K562 (cell line): ENCODE data around the gene SH2D4B. TPM values are rescaled to one million over a fixed set of nuclear protein-coding genes. Genes with fewer than 3 reads are reported as not detected.

Experiments used
- ATAC-seq: fragments of 200-7000 bp; cut with Tn5 transposase; 3 replicates; pipeline ENCODE4 v1.9.1; 2020; ENCODE audit warnings: moderate library complexity
- BruUV-seq: library from RNA; stranded (reverse); fragments of 400-500 nt; replicated peaks from 2 replicates; lab custom pipeline; 2021; lab: Mats Ljungman, UMichigan
- CTCF ChIA-PET: fragments of 300-600 bp; formaldehyde crosslinking; extraction: SDS; loops from one replicate; lab custom pipeline; 2021; ENCODE audit warnings: low intra/inter-chr PET ratio; lab: Yijun Ruan, JAX
- POLR2A ChIA-PET: fragments of 300-600, 350-650 bp; sonication (Branson Sonifier 250); formaldehyde crosslinking; extraction: SDS; loops from one replicate; lab custom pipeline; 2021; ENCODE audit warnings: antibody characterized with exemption, inconsistent platforms; lab: Yijun Ruan, JAX
- DNase-seq, 4 experiments: peaks; one replicate each; pipeline versions ENCODE4 v3.0.0 to v3.0.0-alpha.2; 2011 to 2018; ENCODE audit warnings: low spot score in 3 of 4, mixed read lengths in 3 of 4; ENCODE audit errors: extremely low read depth in 1 of 4
- FAIRE-seq: peaks from 2 replicates; lab custom pipeline; 2011; peaks lifted over from hg19 to GRCh38; lab: Jason Lieb, UNC
- H2AFZ ChIP-seq: 2 replicates; pipeline ENCODE4 v1.6.0; 2011; ENCODE audit warnings: low read depth, low read length, control low read depth, inconsistent platforms
- H3K27ac ChIP-seq: fragments of 200-600 bp; 3 replicates; pipeline ENCODE4 v1.8.0; 2011; ENCODE audit warnings: low read depth, mild to moderate bottlenecking, control low read depth, inconsistent platforms, low read length, moderate library complexity, mixed read lengths; ENCODE audit errors: extremely low read depth
- H3K27me3 ChIP-seq, 2 experiments: fragments of 300-600 bp in 1 of 2; 2 replicates in 1 of 2; 3 replicates in 1 of 2; pipeline versions ENCODE4 v1.6.0 to v1.8.0; 2011; ENCODE audit warnings: inconsistent platforms in 2 of 2, low read length in 2 of 2, mild to moderate bottlenecking in 1 of 2, mixed read lengths in 1 of 2, moderate library complexity in 1 of 2; ENCODE audit not compliant: control insufficient read depth in 2 of 2, insufficient read depth in 2 of 2
- H3K36me3 ChIP-seq: fragments of 300-600 bp; 3 replicates; pipeline ENCODE4 v1.8.0; 2011; ENCODE audit warnings: mild to moderate bottlenecking, low read length, inconsistent platforms; ENCODE audit not compliant: control insufficient read depth, insufficient read depth
- H3K4me1 ChIP-seq, 2 experiments: fragments of 200-600 bp in 1 of 2; replicated peaks in 1 of 2; 2 replicates in 1 of 2; 3 replicates in 1 of 2; pipeline versions ENCODE4 v1.5.1 to v1.8.0; 2011; ENCODE audit warnings: inconsistent platforms in 2 of 2, low read length in 2 of 2, mild to moderate bottlenecking in 1 of 2, mixed read lengths in 1 of 2, moderate library complexity in 1 of 2; ENCODE audit not compliant: control insufficient read depth in 2 of 2, insufficient read depth in 2 of 2
- H3K4me2 ChIP-seq: 2 replicates; pipeline ENCODE4 v1.6.1; 2011; ENCODE audit warnings: low read length, control low read depth, inconsistent platforms, mixed read lengths; ENCODE audit not compliant: insufficient read depth
- H3K4me3 ChIP-seq: fragments of 200-600 bp; sonication (generic), shearing (Covaris generic); 2 replicates; pipeline ENCODE4 v1.5.1; 2016; ENCODE audit warnings: control low read depth, inconsistent platforms
- H3K79me2 ChIP-seq: fragments of 200-600 bp; 3 replicates; pipeline ENCODE4 v1.8.0; 2011; ENCODE audit warnings: low read length, inconsistent platforms; ENCODE audit not compliant: control insufficient read depth, insufficient read depth
- H3K9ac ChIP-seq, 2 experiments: 2 replicates each; pipeline versions ENCODE4 v1.6.0 to v1.6.1; 2011; ENCODE audit warnings: low read depth in 2 of 2, low read length in 2 of 2, control low read depth in 1 of 2, inconsistent platforms in 1 of 2, mild to moderate bottlenecking in 1 of 2, mixed read lengths in 1 of 2; ENCODE audit not compliant: insufficient read depth in 1 of 2
- H3K9me1 ChIP-seq: one replicate; pipeline ENCODE4 v1.6.0; 2011; ENCODE audit warnings: inconsistent platforms, mild to moderate bottlenecking, low read length, moderate library complexity; ENCODE audit not compliant: control insufficient read depth, insufficient read depth
- H3K9me3 ChIP-seq: replicated peaks from 2 replicates; pipeline ENCODE4 v1.5.1; 2011; ENCODE audit warnings: low read depth, low read length, inconsistent platforms; ENCODE audit not compliant: control insufficient read depth, insufficient read depth
- H4K20me1 ChIP-seq: replicated peaks from 2 replicates; pipeline ENCODE4 v1.6.1; 2011; ENCODE audit warnings: low read length, inconsistent platforms, mixed read lengths; ENCODE audit not compliant: control insufficient read depth, insufficient read depth
- HMG20B ChIP-seq: fragments of 250-450 bp; sonication (Bioruptor Pico); IDR thresholded peaks from 2 replicates; pipeline ENCODE4 v1.5.0; 2021; ENCODE audit warnings: mild to moderate bottlenecking
- PHB2 ChIP-seq: fragments of 450-650 bp; IDR thresholded peaks from 2 replicates; pipeline ENCODE4 v1.6.1; 2017; ENCODE audit warnings: low read depth
- POLR2AphosphoS2 ChIP-seq: IDR thresholded peaks from 2 replicates; pipeline ENCODE4 v1.6.1; 2012; ENCODE audit warnings: low read length, improper control_type of control experiment
- POLR2G ChIP-seq: fragments of 200-400 bp; formaldehyde crosslinking; IDR thresholded peaks from 2 replicates; pipeline ENCODE4 v1.6.1; 2017; ENCODE audit warnings: low read depth, mild to moderate bottlenecking, antibody characterized with exemption, low read length, moderate library complexity
- RCOR1 ChIP-seq, 2 experiments: IDR thresholded peaks; 2 replicates each; pipeline ENCODE4 v1.6.1; 2012; ENCODE audit warnings: low read depth in 2 of 2, low read length in 2 of 2, borderline replicate concordance in 1 of 2, improper control_type of control experiment in 1 of 2
- SUPT5H ChIP-seq: fragments of 450-650 bp; IDR thresholded peaks from 2 replicates; pipeline ENCODE4 v1.6.1; 2016
- ZNF431 ChIP-seq: sonication (generic); formaldehyde crosslinking; IDR thresholded peaks from 2 replicates; pipeline ENCODE4 v1.8.0; 2022; ENCODE audit warnings: mild to moderate bottlenecking, missing genetic modification reagents
- WGBS: fragments of 100-300 bp; shearing (Covaris generic); methylation state at CpG from one replicate; pipeline ENCODE4 v1.1.6; 2016; ENCODE audit warnings: low coverage, mixed read lengths; ENCODE audit not compliant: insufficient coverage; ENCODE audit errors: missing lambda C conversion rate; 5-methylcytosine and 5-hydroxymethylcytosine counted together
- in situ Hi-C: fragments of 300-500 bp; cut with MboI; formaldehyde crosslinking; loops from 4 replicates; pipeline ENCODE4 v1.15.0; 2018; ENCODE audit warnings: inconsistent platforms, mixed read lengths
- intact Hi-C: fragments of 100-400 bp; cut with micrococcal nuclease; formaldehyde crosslinking; loops from 2 replicates; pipeline ENCODE4 v1.14.2; 2022
- polyA plus RNA-seq, 8 experiments: library from polyadenylated mRNA; depleted of rRNA in 4 of 8; stranded (reverse) in 5 of 8; unstranded in 3 of 8; fragments of >200 nt; fragmentation: Nextera tagmentation in 2 of 8; fragmentation: Illumina TruSeq in 1 of 8; extraction: Ambion mirVana in 2 of 8; extraction: Trizol in 1 of 8; gene quantifications; 2 replicates each; pipeline versions ENCODE4 v1.2.1 to v1.2.3, GENCODE V29; 2011 to 2014; ENCODE audit warnings: inconsistent platforms in 1 of 8, missing spikeins in 1 of 8
- total RNA-seq, 7 experiments: library from RNA; depleted of rRNA in 6 of 7; stranded (reverse); fragments of >200 nt in 6 of 7; fragmentation: Illumina TruSeq in 2 of 7; extraction: Trizol in 2 of 7; gene quantifications; 2 replicates each; pipeline versions ENCODE4 v1.2.1 to v1.2.3, GENCODE V29; 2011 to 2021; ENCODE audit warnings: low replicate concordance in 1 of 7
- TF ChIP-seq, protein P1 (sequence below): sonication (generic); formaldehyde crosslinking; IDR thresholded peaks from 2 replicates; pipeline ENCODE4 v1.8.0; 2022; ENCODE audit warnings: mild to moderate bottlenecking, missing genetic modification reagents, borderline replicate concordance

SH2D4B gene
- total and polyA plus RNA-seq, 9 of the 15 experiments (the other 6 are each of a cell fraction or from before 2014, with no cell fraction given): 0.03 to 0.14 (median 0.04) TPM; not detected in 4

DNA sequence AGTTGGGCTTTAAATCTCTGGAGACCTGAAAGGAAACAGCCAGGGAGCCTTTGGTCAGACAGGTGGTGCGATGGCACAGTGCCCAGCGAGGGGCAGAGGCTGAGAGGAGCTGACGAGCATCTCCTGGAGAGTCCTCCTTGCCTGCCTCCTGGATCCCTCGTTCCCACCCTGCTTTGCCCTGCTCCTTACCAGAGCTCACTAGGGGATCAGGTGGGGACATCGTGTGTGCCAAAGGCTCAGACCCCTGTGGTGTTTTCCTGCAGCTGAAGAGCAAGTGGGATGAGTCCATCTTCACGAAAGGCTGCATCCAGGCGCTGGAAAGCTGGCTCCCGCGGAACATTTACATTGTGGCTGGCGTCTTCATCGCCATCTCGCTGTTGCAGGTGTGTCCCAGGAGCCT lies 21.8 kb upstream of the SH2D4B start (continued):
- TF ChIP-seq, protein P1, sequence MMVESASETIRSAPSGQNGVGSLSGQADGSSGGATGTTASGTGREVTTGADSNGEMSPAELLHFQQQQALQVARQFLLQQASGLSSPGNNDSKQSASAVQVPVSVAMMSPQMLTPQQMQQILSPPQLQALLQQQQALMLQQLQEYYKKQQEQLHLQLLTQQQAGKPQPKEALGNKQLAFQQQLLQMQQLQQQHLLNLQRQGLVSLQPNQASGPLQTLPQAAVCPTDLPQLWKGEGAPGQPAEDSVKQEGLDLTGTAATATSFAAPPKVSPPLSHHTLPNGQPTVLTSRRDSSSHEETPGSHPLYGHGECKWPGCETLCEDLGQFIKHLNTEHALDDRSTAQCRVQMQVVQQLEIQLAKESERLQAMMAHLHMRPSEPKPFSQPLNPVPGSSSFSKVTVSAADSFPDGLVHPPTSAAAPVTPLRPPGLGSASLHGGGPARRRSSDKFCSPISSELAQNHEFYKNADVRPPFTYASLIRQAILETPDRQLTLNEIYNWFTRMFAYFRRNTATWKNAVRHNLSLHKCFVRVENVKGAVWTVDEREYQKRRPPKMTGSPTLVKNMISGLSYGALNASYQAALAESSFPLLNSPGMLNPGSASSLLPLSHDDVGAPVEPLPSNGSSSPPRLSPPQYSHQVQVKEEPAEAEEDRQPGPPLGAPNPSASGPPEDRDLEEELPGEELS (CRISPR knock-in tag): no peak
- no peak for TF ChIP-seq POLR2AphosphoS2
- no peak for TF ChIP-seq HMG20B (CRISPR knock-in tag)
- TF ChIP-seq, all 486 proteins: peak for 0

DNA sequence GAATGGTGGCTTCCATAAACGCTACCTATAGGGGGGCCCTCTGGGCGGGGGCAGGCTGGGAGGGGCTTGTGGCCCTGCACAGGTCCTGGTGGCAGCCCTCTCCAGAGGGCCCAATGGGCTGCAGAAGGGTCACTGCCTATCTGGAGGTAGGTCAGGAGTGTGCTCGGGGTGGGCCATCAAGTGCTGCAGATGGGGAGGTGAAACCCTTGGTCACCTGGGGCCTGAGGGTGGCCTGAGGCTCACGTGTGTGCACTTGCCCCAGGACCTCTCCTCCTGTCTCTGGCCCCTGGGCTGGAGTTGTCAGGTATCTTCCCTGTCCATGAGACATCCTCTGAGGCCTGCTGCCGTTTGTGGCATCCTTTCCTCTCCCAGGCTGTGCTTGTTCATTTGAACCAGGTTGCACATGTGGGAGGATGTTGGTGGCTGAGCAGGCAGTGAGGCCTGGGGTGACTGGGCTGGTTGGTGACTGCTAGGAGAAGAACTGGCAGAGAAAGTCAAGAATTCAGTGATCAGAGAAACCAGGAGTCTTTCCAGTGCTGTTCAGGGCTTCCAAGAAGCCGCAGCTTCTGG lies 21.1 kb upstream of the SH2D4B start:
- no peak overlapping the region for H3K27ac ChIP-seq
- ATAC-seq: no peak
- H3K27me3 ChIP-seq: no peaks in the 10 kb centered on the region
- no peak overlapping the region for H3K4me2 ChIP-seq
- no peak overlapping the region for H3K4me3 ChIP-seq
- no peaks in the 10 kb centered on the region for H3K79me2 ChIP-seq
- DNase-seq: no peak
- peaks cover 84% of the 10 kb centered on the region for H3K36me3 ChIP-seq
- H3K4me1 ChIP-seq: peaks cover 0 to 11% of the 10 kb centered on the region in 2 experiments; a peak in 1 of 5 replicates
- no peak overlapping the region for H2AFZ ChIP-seq
- ChIA-PET POLR2A (no interaction called here), CTCF (interaction anchor here (0.5 kb wide), 1 partner anchor 183 kb away, joined by 3 read pairs; no protein-coding TSS in a partner anchor)
- no peaks in the 10 kb centered on the region; the same call in 1 of the 2 replicates for H4K20me1 ChIP-seq
- intact Hi-C loops: no loop called here
- BruUV-seq: no TSS peak
- no peaks in the 10 kb centered on the region for H3K9me3 ChIP-seq
- TF ChIP-seq PHB2 (no peak), ZNF431 (CRISPR knock-in tag) (no peak), SUPT5H (peak; percentile 17; the same call in 1 of the 2 replicates), RCOR1 (IDR thresholded peaks at IDR 0.05; ENCODE audit: borderline replicate concordance in 1 of 2, low read depth in 2 of 2, low read length in 2 of 2) (no peak), POLR2G (peak; percentile 31; the same call in 1 of the 2 replicates)
- WGBS: 76% methylated on average over 6 of the region's 6 CpGs
- no peak for FAIRE-seq
- in situ Hi-C loops: no loop called here
- no peaks in the 10 kb centered on the region for H3K9me1 ChIP-seq
- H3K9ac ChIP-seq: 0 out of 4 replicates have a peak overlapping the region, but pooled peaks of 1 of the 2 experiments have one; percentile 4
